ENCODE results near the gene NHEJ1.

GRCh38 chr2:219168932-219169331 is 8.3 kb upstream of the NHEJ1 start:
- TF ChIP-seq CTCF (conservative IDR thresholded peaks at IDR 0.05 in 1 of 2, IDR thresholded peaks at IDR 0.05 in 1 of 2; ENCODE audit: extremely low read depth in 1 of 2, insufficient read depth in 1 of 2, low read depth in 1 of 2, low read length in 2 of 2) = no peak
- TF ChIP-seq EZH2 (IDR thresholded peaks at IDR 0.05; ENCODE audit: borderline replicate concordance, low read length) = no peak
